Tibial nerve (tissue), 4 donors: ENCODE data around the gene JARID2. TPM values are rescaled to one million over a fixed set of nuclear protein-coding genes. Genes with fewer than 3 reads are reported as not detected.

Experiments used
- DNase-seq, 2 donors: peaks; one replicate each; pipeline ENCODE4 v3.0.0-alpha.2; 2019; ENCODE audit warnings: low spot score in 2 of 2
- H3K27ac ChIP-seq, 4 donors: fragments of 200-600 bp; sonication (generic) in 3 of 4; one replicate each; pipeline ENCODE4 v1.5.1; 2017 to 2019; ENCODE audit warnings: mild to moderate bottlenecking in 1 of 4
- H3K27me3 ChIP-seq, 2 donors: fragments of 200-600 bp; sonication (generic) in 1 of 2; one replicate each; pipeline versions ENCODE4 v1.5.1 to v1.6.0; 2017 to 2019
- H3K36me3 ChIP-seq, 3 donors: fragments of 200-600 bp; sonication (generic); one replicate each; pipeline ENCODE4 v1.5.1; 2018 to 2019
- H3K4me1 ChIP-seq, 4 donors: fragments of 200-600 bp; sonication (generic) in 3 of 4; one replicate each; pipeline ENCODE4 v1.5.1; 2017 to 2019
- H3K4me3 ChIP-seq, 4 donors: fragments of 200-600 bp; sonication (generic) in 3 of 4; one replicate each; pipeline ENCODE4 v1.5.1; 2017 to 2019; ENCODE audit warnings: mild to moderate bottlenecking in 1 of 4, moderate library complexity in 1 of 4
- H3K9me3 ChIP-seq, 4 donors: fragments of 200-600 bp; sonication (generic) in 3 of 4; one replicate each; pipeline ENCODE4 v1.5.1; 2017 to 2019
- CTCF ChIP-seq, 5 experiments: fragments of 200-600 bp in 3 of 5; fragments of 450-650 bp in 2 of 5; sonication (generic) in 3 of 5; IDR thresholded peaks; one replicate each; pipeline ENCODE4 v1.5.1; 2016 to 2019; ENCODE audit warnings: antibody characterized with exemption in 5 of 5, mild to moderate bottlenecking in 3 of 5, moderate library complexity in 2 of 5
- EP300 ChIP-seq, 2 donors: sonication (generic); formaldehyde crosslinking; IDR thresholded peaks; one replicate each; pipeline ENCODE4 v1.6.1; 2017; ENCODE audit warnings: antibody characterized with exemption in 2 of 2, mild to moderate bottlenecking in 1 of 2
- POLR2A ChIP-seq, 2 donors: fragments of 450-650 bp; IDR thresholded peaks; one replicate each; pipeline ENCODE4 v1.6.1; 2017; ENCODE audit warnings: antibody characterized with exemption in 2 of 2, mild to moderate bottlenecking in 2 of 2, moderate library complexity in 2 of 2
- whole genome bisulfite sequencing, 2 donors: methylation state at CpG; one replicate each; pipeline ENCODE4 v1.1.5; 2018; 5-methylcytosine and 5-hydroxymethylcytosine counted together
- total RNA-seq, 4 donors: library from RNA; depleted of rRNA; stranded (reverse); fragments of >200 nt; gene quantifications; one replicate each; pipeline ENCODE4 v1.1.0, GENCODE V29; 2016

The JARID2 gene
- total RNA-seq, 4 donors from 2014 or later, result 9.0 to 26.1 (median 9.8) TPM

- no peak overlapping the region for H3K27ac ChIP-seq
Measured at GRCh38 chr6:15213838-15214400, 31.9 kb upstream of the JARID2 start.

GRCh38 chr6:15218401-15218800 is 27.5 kb upstream of the JARID2 start:
- no peaks in the 10 kb centered on the region for H3K36me3 ChIP-seq
- no peak for TF ChIP-seq EP300 (IDR thresholded peaks at IDR 0.05)
- no peak for TF ChIP-seq POLR2A (IDR thresholded peaks at IDR 0.05)
- TF ChIP-seq CTCF (IDR thresholded peaks at IDR 0.05), result no peak
- H3K4me3 ChIP-seq, result no peak overlapping the region
- H3K27ac ChIP-seq, result no peak overlapping the region
- DNase-seq, result no peak
- WGBS, 2 donors, result 93 to 96% methylated on average over 18 of the region's 18 CpGs
- no peaks in the 10 kb centered on the region for H3K27me3 ChIP-seq
- peaks cover 0 to 12% (median 0%) of the 10 kb centered on the region in 4 donors for H3K4me1 ChIP-seq
- H3K9me3 ChIP-seq, result no peaks in the 10 kb centered on the region

More at GRCh38 chr6:15213838-15214400, 31.9 kb upstream of the JARID2 start:
- Histone ChIP-seq H3K4me1 (no peaks in the 10 kb centered on the region), H3K27me3 (no peaks in the 10 kb centered on the region), H3K4me3 (no peak overlapping the region), H3K36me3 (no peaks in the 10 kb centered on the region), H3K9me3 (no peaks in the 10 kb centered on the region)
- TF ChIP-seq POLR2A (IDR thresholded peaks at IDR 0.05) (no peak), EP300 (IDR thresholded peaks at IDR 0.05) (no peak), CTCF (IDR thresholded peaks at IDR 0.05) (no peak)
- DNase-seq, result no peak
- WGBS, 2 donors, result 89 to 92% methylated on average over 7 of the region's 7 CpGs

- H3K27me3 ChIP-seq, result no peaks in the 10 kb centered on the region
- no peak overlapping the region for H3K27ac ChIP-seq
- H3K9me3 ChIP-seq, result no peaks in the 10 kb centered on the region
- peaks cover 0 to 12% (median 0%) of the 10 kb centered on the region in 4 donors for H3K4me1 ChIP-seq
- no peak for TF ChIP-seq EP300 (IDR thresholded peaks at IDR 0.05)
- TF ChIP-seq POLR2A (IDR thresholded peaks at IDR 0.05), result no peak
- TF ChIP-seq CTCF (IDR thresholded peaks at IDR 0.05), result no peak
- 90 to 96% methylated on average over 2 of the region's 2 CpGs for WGBS, 2 donors
- no peaks in the 10 kb centered on the region for H3K36me3 ChIP-seq
- no peak for DNase-seq
- H3K4me3 ChIP-seq, result no peak overlapping the region
Measured at GRCh38 chr6:15220062-15220461, 25.8 kb upstream of the JARID2 start.

- DNase-seq, result no peak
Measured at GRCh38 chr6:15227827-15228318, 18.0 kb upstream of the JARID2 start.

More at GRCh38 chr6:15227827-15228318, 18.0 kb upstream of the JARID2 start:
- Histone ChIP-seq H3K4me1 (no peaks in the 10 kb centered on the region), H3K27me3 (no peaks in the 10 kb centered on the region), H3K36me3 (no peaks in the 10 kb centered on the region), H3K9me3 (no peaks in the 10 kb centered on the region), H3K4me3 (no peak overlapping the region), H3K27ac (no peak overlapping the region)
- WGBS, 2 donors, result 91 to 93% methylated on average over 7 of the region's 7 CpGs
- TF ChIP-seq EP300 (IDR thresholded peaks at IDR 0.05) (no peak), CTCF (IDR thresholded peaks at IDR 0.05) (no peak), POLR2A (IDR thresholded peaks at IDR 0.05) (no peak)
